HFFc6 (cell line): ENCODE results near the gene CAMKK2. TPM values are rescaled to one million over a fixed set of nuclear protein-coding genes. Genes with fewer than 3 reads are reported as not detected.

Source experiments
- DNase-seq: peaks from one replicate; pipeline ENCODE4 v3.0.0-alpha.2; 2018
- H3K27ac Mint-ChIP-seq: 2 replicates; pipeline ENCODE4 v1.8.0; 2020; ENCODE audit warnings: mild to moderate bottlenecking, mixed read lengths
- H3K27me3 Mint-ChIP-seq: 2 replicates; pipeline ENCODE4 v1.8.0; 2021; ENCODE audit warnings: mild to moderate bottlenecking, moderate library complexity, mixed read lengths; ENCODE audit not compliant: insufficient read depth
- H3K36me3 Mint-ChIP-seq: 2 replicates; pipeline ENCODE4 v1.8.0; 2021; ENCODE audit warnings: low read depth, mixed read lengths
- H3K4me1 Mint-ChIP-seq: 2 replicates; pipeline ENCODE4 v1.8.0; 2020; ENCODE audit warnings: low read depth, mixed read lengths
- H3K4me3 Mint-ChIP-seq: 2 replicates; pipeline ENCODE4 v1.8.0; 2020; ENCODE audit warnings: mild to moderate bottlenecking, moderate library complexity, mixed read lengths
- H3K9me3 Mint-ChIP-seq: 2 replicates; pipeline ENCODE4 v1.8.0; 2020; ENCODE audit warnings: mild to moderate bottlenecking, mixed read lengths
- CTCF ChIP-seq: fragments of 200-600 bp; sonication (generic); IDR thresholded peaks from 2 replicates; pipeline ENCODE4 v1.5.0; 2021; ENCODE audit warnings: antibody characterized with exemption, mild to moderate bottlenecking
- total RNA-seq, 6 experiments: library from RNA; stranded (reverse); fragmentation: NEBNext Ultra II Directional; extraction: Animal tissue kit (Norgen Biotek cat#: 25700); gene quantifications; 2 replicates in 1 of 6; 3 replicates in 5 of 6; pipeline ENCODE4 v1.2.3, GENCODE V29; 2021

The CAMKK2 gene
- total RNA-seq, 6 experiments from 2014 or later: 27.8 to 35.3 (median 31.1) TPM

GRCh38 chr12:121279507-121279915 lies 17.0 kb downstream of the CAMKK2 start:
- DNase-seq: no peak
- no peak overlapping the region for H3K27ac Mint-ChIP-seq
- peaks cover 12% of the 10 kb centered on the region for H3K4me1 Mint-ChIP-seq
- H3K4me3 Mint-ChIP-seq: no peak overlapping the region
- peaks cover 16% of the 10 kb centered on the region for H3K36me3 Mint-ChIP-seq
- no peak for TF ChIP-seq CTCF
- H3K9me3 Mint-ChIP-seq: no peaks in the 10 kb centered on the region
- peaks cover 2% of the 10 kb centered on the region; the same call in 1 of the 2 replicates for H3K27me3 Mint-ChIP-seq

- TF ChIP-seq CTCF: no peak
- peaks cover 16% of the 10 kb centered on the region for H3K36me3 Mint-ChIP-seq
- no peak overlapping the region for H3K27ac Mint-ChIP-seq
- no peaks in the 10 kb centered on the region for H3K9me3 Mint-ChIP-seq
- H3K27me3 Mint-ChIP-seq: peaks cover 2% of the 10 kb centered on the region; the same call in 1 of the 2 replicates
- H3K4me3 Mint-ChIP-seq: no peak overlapping the region
- no peak for DNase-seq
- H3K4me1 Mint-ChIP-seq: peaks cover 10% of the 10 kb centered on the region
Observed at GRCh38 chr12:121279071-121279375, 17.5 kb downstream of the CAMKK2 start.

- no peak for DNase-seq
- Mint-ChIP-seq H3K27me3 (peaks cover 2% of the 10 kb centered on the region; the same call in 1 of the 2 replicates), H3K9me3 (no peaks in the 10 kb centered on the region), H3K4me1 (peaks cover 10% of the 10 kb centered on the region), H3K36me3 (peaks cover 16% of the 10 kb centered on the region), H3K27ac (no peak overlapping the region), H3K4me3 (no peak overlapping the region)
- TF ChIP-seq CTCF: no peak
Observed at GRCh38 chr12:121278169-121279070, 18.1 kb downstream of the CAMKK2 start.

GRCh38 chr12:121277374-121277759 lies 19.1 kb downstream of the CAMKK2 start:
- no peak for TF ChIP-seq CTCF
- peaks cover 10% of the 10 kb centered on the region for H3K4me1 Mint-ChIP-seq
- no peaks in the 10 kb centered on the region for H3K9me3 Mint-ChIP-seq
- H3K27ac Mint-ChIP-seq: peak overlapping the region; percentile 86
- no peak overlapping the region for H3K4me3 Mint-ChIP-seq
- H3K27me3 Mint-ChIP-seq: peaks cover 2% of the 10 kb centered on the region; the same call in 1 of the 2 replicates
- DNase-seq: no peak
- H3K36me3 Mint-ChIP-seq: peaks cover 16% of the 10 kb centered on the region

- peaks cover 22% of the 10 kb centered on the region for H3K36me3 Mint-ChIP-seq
Observed at GRCh38 chr12:121274036-121274763, 22.3 kb downstream of the CAMKK2 start.

More at GRCh38 chr12:121274036-121274763, 22.3 kb downstream of the CAMKK2 start:
- Mint-ChIP-seq H3K4me3 (no peak overlapping the region), H3K27me3 (peaks cover 2% of the 10 kb centered on the region; the same call in 1 of the 2 replicates), H3K27ac (no peak overlapping the region), H3K9me3 (no peaks in the 10 kb centered on the region), H3K4me1 (peaks cover 10% of the 10 kb centered on the region)
- no peak for DNase-seq
- no peak for TF ChIP-seq CTCF
